NOMO-1 treated with DMSO at 0.1 percent for 48 hours (cell line): Measurements from ENCODE around the gene CENPH.
"Not testable (repeated sequence)": the region's sequence is repeated elsewhere in the genome, so short reads cannot be mapped to it uniquely, and the experiment has no call there.

Source experiments
- DNase-seq: peaks from one replicate; lab custom pipeline; 2025; ENCODE audit not compliant: unreplicated experiment; lab: John Stamatoyannopoulos, UW

Gene CENPH

GRCh38 chr5:69245031-69245430 is 55.6 kb downstream of the CENPH start:
- no peak for DNase-seq

- no peak for DNase-seq
Observed at GRCh38 chr5:69248019-69248418, 58.6 kb downstream of the CENPH start.

GRCh38 chr5:69250593-69250992 is 61.2 kb downstream of the CENPH start:
- no peak for DNase-seq

- DNase-seq: no peak
Observed at GRCh38 chr5:69252437-69252836, 63.1 kb downstream of the CENPH start.

- not testable (repeated sequence) for DNase-seq
Observed at GRCh38 chr5:69255940-69256339, 66.6 kb downstream of the CENPH start.

- no peak for DNase-seq
Observed at GRCh38 chr5:69257577-69257976, 68.2 kb downstream of the CENPH start.
